HS-27A (cell line): ENCODE results near the gene ARHGEF33.
A peak's percentile ranks its signal among the peaks of the same experiment; 100 is the strongest.
"Not testable (repeated sequence)": the region's sequence is repeated elsewhere in the genome, so short reads cannot be mapped to it uniquely, and the experiment has no call there.

Experiments used
- DNase-seq: peaks from one replicate; pipeline ENCODE4 v3.0.0-alpha.2; 2012; ENCODE audit warnings: low read depth, missing footprints

ARHGEF33 gene

GRCh38 chr2:38911191-38911590 lies 21.5 kb downstream of the ARHGEF33 start:
- no peak for DNase-seq

- no peak for DNase-seq
These were observed 22.9 kb downstream of the ARHGEF33 start for GRCh38 chr2:38912619-38913018.

GRCh38 chr2:38922389-38922788 lies 32.7 kb downstream of the ARHGEF33 start:
- no peak for DNase-seq

- no peak for DNase-seq
These were observed 33.2 kb downstream of the ARHGEF33 start for GRCh38 chr2:38922902-38923301.

- no peak for DNase-seq
These were observed 36.3 kb downstream of the ARHGEF33 start for GRCh38 chr2:38925982-38926381.

- no peak for DNase-seq
These were observed 40.9 kb downstream of the ARHGEF33 start for GRCh38 chr2:38930600-38930999.

GRCh38 chr2:38932586-38932985 lies 42.9 kb downstream of the ARHGEF33 start:
- no peak for DNase-seq

- no peak for DNase-seq
These were observed 44.0 kb downstream of the ARHGEF33 start for GRCh38 chr2:38933653-38934052.

GRCh38 chr2:38934742-38935141 lies 45.1 kb downstream of the ARHGEF33 start:
- no peak for DNase-seq

GRCh38 chr2:38935568-38936172 lies 46.0 kb downstream of the ARHGEF33 start:
- DNase-seq: no peak

- DNase-seq: not testable (repeated sequence)
These were observed 46.8 kb downstream of the ARHGEF33 start for GRCh38 chr2:38936516-38936915.

- no peak for DNase-seq
These were observed 47.9 kb downstream of the ARHGEF33 start for GRCh38 chr2:38937548-38937947.

- no peak for DNase-seq
These were observed 51.1 kb downstream of the ARHGEF33 start for GRCh38 chr2:38940746-38941145.

- DNase-seq: no peak
These were observed 54.1 kb downstream of the ARHGEF33 start for GRCh38 chr2:38943784-38944183.

GRCh38 chr2:38945372-38945771 lies 55.7 kb downstream of the ARHGEF33 start:
- DNase-seq: no peak

GRCh38 chr2:38945911-38946310 lies 56.2 kb downstream of the ARHGEF33 start:
- DNase-seq: no peak

- DNase-seq: peak; percentile 31
These were observed 57.9 kb downstream of the ARHGEF33 start for GRCh38 chr2:38947241-38948239.

GRCh38 chr2:38948387-38948882 lies 58.8 kb downstream of the ARHGEF33 start:
- no peak for DNase-seq

GRCh38 chr2:38948995-38949394 lies 59.3 kb downstream of the ARHGEF33 start:
- no peak for DNase-seq

- DNase-seq: no peak
These were observed 62.1 kb downstream of the ARHGEF33 start for GRCh38 chr2:38951766-38952165.

GRCh38 chr2:38957972-38958371 lies 68.3 kb downstream of the ARHGEF33 start:
- no peak for DNase-seq

GRCh38 chr2:38959466-38959865 lies 69.8 kb downstream of the ARHGEF33 start:
- DNase-seq: no peak
